ENCODE results near the gene ROBO4. TPM values are rescaled to one million over a fixed set of nuclear protein-coding genes. Genes with fewer than 3 reads are reported as not detected.

ROBO4 gene
- total RNA-seq, 2 experiments from 2014 or later = not detected

GRCh38 chr11:124874571-124875255, 23.0 kb downstream of the ROBO4 start:
- CTCF ChIA-PET = no interaction called here
- H3K4me1 Mint-ChIP-seq = peaks cover 20% of the 10 kb centered on the region
- no peaks in the 10 kb centered on the region for H3K9me3 Mint-ChIP-seq
- peaks cover 58% of the 10 kb centered on the region for H3K27me3 Mint-ChIP-seq
- H3K4me3 Mint-ChIP-seq = no peak overlapping the region
- no peak overlapping the region for H3K27ac Mint-ChIP-seq
- DNase-seq = no peak
- H3K36me3 Mint-ChIP-seq (ENCODE audit: low read depth) = no peaks in the 10 kb centered on the region
- POLR2A ChIA-PET = no interaction called here

GRCh38 chr11:124873951-124874350, 23.7 kb downstream of the ROBO4 start:
- H3K9me3 Mint-ChIP-seq = no peaks in the 10 kb centered on the region
- CTCF ChIA-PET = no interaction called here
- POLR2A ChIA-PET = no interaction called here
- H3K4me3 Mint-ChIP-seq = no peak overlapping the region
- H3K4me1 Mint-ChIP-seq = peaks cover 23% of the 10 kb centered on the region
- DNase-seq = no peak
- H3K36me3 Mint-ChIP-seq (ENCODE audit: low read depth) = no peaks in the 10 kb centered on the region
- H3K27ac Mint-ChIP-seq = no peak overlapping the region
- peaks cover 66% of the 10 kb centered on the region for H3K27me3 Mint-ChIP-seq

- no peaks in the 10 kb centered on the region for H3K36me3 Mint-ChIP-seq (ENCODE audit: low read depth)
- ChIA-PET CTCF (no interaction called here), POLR2A (no interaction called here)
- no peak for DNase-seq
- peaks cover 78% of the 10 kb centered on the region for H3K27me3 Mint-ChIP-seq
- no peak overlapping the region for H3K4me3 Mint-ChIP-seq
- H3K9me3 Mint-ChIP-seq = no peaks in the 10 kb centered on the region
- H3K27ac Mint-ChIP-seq = no peak overlapping the region
- peaks cover 26% of the 10 kb centered on the region for H3K4me1 Mint-ChIP-seq
Measured at GRCh38 chr11:124872741-124873140, 24.9 kb downstream of the ROBO4 start.

- Mint-ChIP-seq H3K27ac (no peak overlapping the region), H3K27me3 (peaks cover 83% of the 10 kb centered on the region), H3K9me3 (no peaks in the 10 kb centered on the region), H3K4me1 (peaks cover 22% of the 10 kb centered on the region), H3K4me3 (no peak overlapping the region), H3K36me3 (ENCODE audit: low read depth) (no peaks in the 10 kb centered on the region)
- ChIA-PET CTCF (interaction anchor here (1.8 kb wide), 1 partner anchor 9 kb away, joined by 4 read pairs; no protein-coding TSS in a partner anchor), POLR2A (no interaction called here)
- DNase-seq = no peak
Measured at GRCh38 chr11:124872280-124872679, 25.4 kb downstream of the ROBO4 start.

GRCh38 chr11:124870430-124870829, 27.2 kb downstream of the ROBO4 start:
- CTCF ChIA-PET = interaction anchor here (1.8 kb wide), 1 partner anchor 11 kb away, joined by 4 read pairs; no protein-coding TSS in a partner anchor
- Mint-ChIP-seq H3K36me3 (ENCODE audit: low read depth) (no peaks in the 10 kb centered on the region), H3K27ac (no peak overlapping the region), H3K9me3 (no peaks in the 10 kb centered on the region), H3K4me1 (peaks cover 14% of the 10 kb centered on the region), H3K27me3 (peaks cover 95% of the 10 kb centered on the region), H3K4me3 (no peak overlapping the region)
- POLR2A ChIA-PET = no interaction called here
- DNase-seq = no peak

- no peak overlapping the region for H3K27ac Mint-ChIP-seq
- peaks cover 14% of the 10 kb centered on the region for H3K4me1 Mint-ChIP-seq
- CTCF ChIA-PET = no interaction called here
- no peak overlapping the region for H3K4me3 Mint-ChIP-seq
- no peak for DNase-seq
- POLR2A ChIA-PET = no interaction called here
- no peaks in the 10 kb centered on the region for H3K36me3 Mint-ChIP-seq (ENCODE audit: low read depth)
- no peaks in the 10 kb centered on the region for H3K9me3 Mint-ChIP-seq
- peaks cover 93% of the 10 kb centered on the region for H3K27me3 Mint-ChIP-seq
Measured at GRCh38 chr11:124869856-124870387, 27.7 kb downstream of the ROBO4 start.

- peaks cover 14% of the 10 kb centered on the region for H3K4me1 Mint-ChIP-seq
- no peaks in the 10 kb centered on the region for H3K9me3 Mint-ChIP-seq
- ChIA-PET CTCF (no interaction called here), POLR2A (no interaction called here)
- H3K27me3 Mint-ChIP-seq = peaks cover 95% of the 10 kb centered on the region
- DNase-seq = no peak
- no peak overlapping the region for H3K4me3 Mint-ChIP-seq
- H3K36me3 Mint-ChIP-seq (ENCODE audit: low read depth) = no peaks in the 10 kb centered on the region
- no peak overlapping the region for H3K27ac Mint-ChIP-seq
Measured at GRCh38 chr11:124869331-124869730, 28.3 kb downstream of the ROBO4 start.

- no peak overlapping the region for H3K4me3 Mint-ChIP-seq
- H3K27me3 Mint-ChIP-seq = peaks cover 95% of the 10 kb centered on the region
- DNase-seq = no peak
- H3K36me3 Mint-ChIP-seq (ENCODE audit: low read depth) = no peaks in the 10 kb centered on the region
- peaks cover 18% of the 10 kb centered on the region for H3K4me1 Mint-ChIP-seq
- no peak overlapping the region for H3K27ac Mint-ChIP-seq
- POLR2A ChIA-PET = no interaction called here
- CTCF ChIA-PET = no interaction called here
- no peaks in the 10 kb centered on the region for H3K9me3 Mint-ChIP-seq
Measured at GRCh38 chr11:124868331-124869274, 29.1 kb downstream of the ROBO4 start.

- H3K27me3 Mint-ChIP-seq = peaks cover 95% of the 10 kb centered on the region
- H3K27ac Mint-ChIP-seq = no peak overlapping the region
- POLR2A ChIA-PET = no interaction called here
- H3K4me1 Mint-ChIP-seq = peaks cover 20% of the 10 kb centered on the region
- no peak overlapping the region for H3K4me3 Mint-ChIP-seq
- no peak for DNase-seq
- CTCF ChIA-PET = interaction anchor here (1.2 to 2.5 kb wide), 3 partner anchors 22 to 199 kb away, joined by 3 to 14 read pairs (median 7); no protein-coding TSS in a partner anchor
- no peaks in the 10 kb centered on the region for H3K36me3 Mint-ChIP-seq (ENCODE audit: low read depth)
- no peaks in the 10 kb centered on the region for H3K9me3 Mint-ChIP-seq
Measured at GRCh38 chr11:124867700-124868099, 30.0 kb downstream of the ROBO4 start.

- peak; percentile 54 for DNase-seq
- H3K27ac Mint-ChIP-seq = no peak overlapping the region
- peaks cover 20% of the 10 kb centered on the region for H3K4me1 Mint-ChIP-seq
- no peaks in the 10 kb centered on the region for H3K9me3 Mint-ChIP-seq
- no peaks in the 10 kb centered on the region for H3K36me3 Mint-ChIP-seq (ENCODE audit: low read depth)
- CTCF ChIA-PET = interaction anchor here (0.6 to 2.5 kb wide), 20 partner anchors 9 to 274 kb away, joined by 3 to 20 read pairs (median 4); no protein-coding TSS in a partner anchor
- POLR2A ChIA-PET = interaction anchor here (1.6 kb wide), 1 partner anchor 10 kb away, joined by 7 read pairs; no protein-coding TSS in a partner anchor
- H3K4me3 Mint-ChIP-seq = no peak overlapping the region
- peaks cover 93% of the 10 kb centered on the region for H3K27me3 Mint-ChIP-seq
Measured at GRCh38 chr11:124865902-124866851, 31.5 kb downstream of the ROBO4 start.

GRCh38 chr11:124865181-124865901, 32.3 kb downstream of the ROBO4 start, which contains the start of gene ROBO3:
TSS of gene ROBO3 (plus strand) at chr11:124865432. CDS start at chr11:124865578, 146 bp downstream.
- H3K36me3 Mint-ChIP-seq (ENCODE audit: low read depth) = no peaks in the 10 kb centered on the region
- no peak within 1 kb of the TSS for H3K27ac Mint-ChIP-seq
- peak; percentile 14 for DNase-seq
- no peak within 1 kb of the TSS for H3K4me3 Mint-ChIP-seq
- H3K27me3 Mint-ChIP-seq = peaks cover 92% of the 10 kb centered on the region
- H3K9me3 Mint-ChIP-seq = no peaks in the 10 kb centered on the region
- CTCF ChIA-PET = interaction anchor here (1.0 to 2.5 kb wide), 15 partner anchors 11 to 240 kb away, joined by 3 to 20 read pairs (median 4); no protein-coding TSS in a partner anchor
- POLR2A ChIA-PET = interaction anchor here (1.6 kb wide), 1 partner anchor 11 kb away, joined by 7 read pairs; no protein-coding TSS in a partner anchor
- H3K4me1 Mint-ChIP-seq = peaks cover 20% of the 10 kb centered on the region

- CTCF ChIA-PET = interaction anchor here (1.3 to 2.5 kb wide), 4 partner anchors 11 to 28 kb away, joined by 4 to 20 read pairs (median 10); no protein-coding TSS in a partner anchor
- H3K4me3 Mint-ChIP-seq = no peak overlapping the region
- POLR2A ChIA-PET = no interaction called here
- peaks cover 89% of the 10 kb centered on the region for H3K27me3 Mint-ChIP-seq
- H3K36me3 Mint-ChIP-seq (ENCODE audit: low read depth) = no peaks in the 10 kb centered on the region
- peaks cover 20% of the 10 kb centered on the region for H3K4me1 Mint-ChIP-seq
- no peak for DNase-seq
- H3K9me3 Mint-ChIP-seq = no peaks in the 10 kb centered on the region
- no peak overlapping the region for H3K27ac Mint-ChIP-seq
Measured at GRCh38 chr11:124864892-124865180, 32.8 kb downstream of the ROBO4 start.

Measured in activated CD4-positive, alpha-beta memory T cell treated with anti-CD3 and anti-CD28 coated beads, Interleukin-2, amount 10 ng/mL, durations not matched to agents 7 days and 5 days (primary cell).